ENCODE measurements around the gene MTHFSD. TPM values are rescaled to one million over a fixed set of nuclear protein-coding genes. Genes with fewer than 3 reads are reported as not detected.

MTHFSD gene
- polyA plus RNA-seq, 1 donor (not counting 4 experiments of a cell fraction or from before 2014, with no cell fraction given) = 14.7 TPM

- Histone ChIP-seq H3K36me3 (ENCODE audit: control insufficient read depth in 2 of 2, extremely low read depth in 1 of 2, insufficient read depth in 2 of 2, low read length in 2 of 2) (no peaks in the 10 kb centered on the region), H3K4me1 (ENCODE audit: control insufficient read depth, extremely low read depth, insufficient read depth, low read length) (no peaks in the 10 kb centered on the region), H3K9me3 (ENCODE audit: control insufficient read depth, low read depth, low read length) (no peaks in the 10 kb centered on the region), H3K4me2 (ENCODE audit: control insufficient read depth, extremely low read depth, insufficient read depth, low read depth, low read length) (no peak overlapping the region), H3K9me1 (ENCODE audit: control insufficient read depth, extremely low read depth, insufficient read depth, low read length) (no peaks in the 10 kb centered on the region), H4K20me1 (ENCODE audit: control insufficient read depth, extremely low read depth, insufficient read depth, low read length) (no peaks in the 10 kb centered on the region), H3K27ac (ENCODE audit: control insufficient read depth, insufficient read depth, low read length) (no peak overlapping the region), H2AFZ (ENCODE audit: control insufficient read depth, low read length) (no peak overlapping the region), H3K27me3 (ENCODE audit: control insufficient read depth, extremely low read depth, insufficient read depth, low read length) (peaks cover 26% of the 10 kb centered on the region), H3K4me3 (ENCODE audit: control insufficient read depth in 2 of 3, extremely low read depth in 1 of 3, insufficient read depth in 2 of 3, low read depth in 1 of 3, low read length in 3 of 3) (no peak overlapping the region), H3K79me2 (ENCODE audit: control insufficient read depth, insufficient read depth, low read length) (no peaks in the 10 kb centered on the region), H3K9ac (ENCODE audit: control insufficient read depth, extremely low read depth, insufficient read depth, low read length) (no peak overlapping the region)
- DNase-seq (ENCODE audit: low read depth, low spot score) (no peak), FAIRE-seq (no peak)
- dilution Hi-C loops (cut with MboI; ENCODE audit: extremely low pct_ligation_motif_present, low sequenced_read_pairs) = no loop called here
- TF ChIP-seq CTCF (optimal IDR thresholded peaks at IDR 0.05 in 1 of 3, IDR thresholded peaks at IDR 0.05 in 1 of 3, conservative IDR thresholded peaks at IDR 0.05 in 1 of 3; ENCODE audit: extremely low read depth in 1 of 3, insufficient read depth in 2 of 3, low read length in 3 of 3) = no peak
- no peak for TF ChIP-seq EZH2 (IDR thresholded peaks at IDR 0.05; ENCODE audit: low read length)
Observed at GRCh38 chr16:86523166-86523740, 31.8 kb downstream of the MTHFSD start.

GRCh38 chr16:86522634-86523033 lies 32.4 kb downstream of the MTHFSD start:
- no peak for DNase-seq (ENCODE audit: low read depth, low spot score)
- Histone ChIP-seq H3K36me3 (ENCODE audit: control insufficient read depth in 2 of 2, extremely low read depth in 1 of 2, insufficient read depth in 2 of 2, low read length in 2 of 2) (no peaks in the 10 kb centered on the region), H3K4me2 (ENCODE audit: control insufficient read depth, extremely low read depth, insufficient read depth, low read depth, low read length) (no peak overlapping the region), H2AFZ (ENCODE audit: control insufficient read depth, low read length) (no peak overlapping the region), H3K79me2 (ENCODE audit: control insufficient read depth, insufficient read depth, low read length) (no peaks in the 10 kb centered on the region), H3K27ac (ENCODE audit: control insufficient read depth, insufficient read depth, low read length) (no peak overlapping the region), H3K4me3 (ENCODE audit: control insufficient read depth in 2 of 3, extremely low read depth in 1 of 3, insufficient read depth in 2 of 3, low read depth in 1 of 3, low read length in 3 of 3) (no peak overlapping the region), H3K4me1 (ENCODE audit: control insufficient read depth, extremely low read depth, insufficient read depth, low read length) (no peaks in the 10 kb centered on the region), H3K27me3 (ENCODE audit: control insufficient read depth, extremely low read depth, insufficient read depth, low read length) (peaks cover 32% of the 10 kb centered on the region), H3K9me1 (ENCODE audit: control insufficient read depth, extremely low read depth, insufficient read depth, low read length) (no peaks in the 10 kb centered on the region), H3K9me3 (ENCODE audit: control insufficient read depth, low read depth, low read length) (no peaks in the 10 kb centered on the region), H3K9ac (ENCODE audit: control insufficient read depth, extremely low read depth, insufficient read depth, low read length) (no peak overlapping the region), H4K20me1 (ENCODE audit: control insufficient read depth, extremely low read depth, insufficient read depth, low read length) (no peaks in the 10 kb centered on the region)
- TF ChIP-seq CTCF (optimal IDR thresholded peaks at IDR 0.05 in 1 of 3, IDR thresholded peaks at IDR 0.05 in 1 of 3, conservative IDR thresholded peaks at IDR 0.05 in 1 of 3; ENCODE audit: extremely low read depth in 1 of 3, insufficient read depth in 2 of 3, low read length in 3 of 3) = no peak
- TF ChIP-seq EZH2 (IDR thresholded peaks at IDR 0.05; ENCODE audit: low read length) = no peak
- FAIRE-seq = no peak
- dilution Hi-C loops (cut with MboI; ENCODE audit: extremely low pct_ligation_motif_present, low sequenced_read_pairs) = no loop called here
